WI38 (cell line): Measurements from ENCODE around the gene RBP4.
"Not testable (repeated sequence)": the region's sequence is repeated elsewhere in the genome, so short reads cannot be mapped to it uniquely, and the experiment has no call there.

Experiments used
- H3K4me3 ChIP-seq: 2 replicates; pipeline ENCODE4 v1.5.1; 2011; ENCODE audit warnings: low read depth, mild to moderate bottlenecking, control low read depth, low read length
- TF ChIP-seq, protein P1 (sequence below): IDR thresholded peaks from 2 replicates; pipeline ENCODE4 v1.5.1; 2012; ENCODE audit warnings: low read depth, mild to moderate bottlenecking, control low read depth, low read length

Gene RBP4

DNA sequence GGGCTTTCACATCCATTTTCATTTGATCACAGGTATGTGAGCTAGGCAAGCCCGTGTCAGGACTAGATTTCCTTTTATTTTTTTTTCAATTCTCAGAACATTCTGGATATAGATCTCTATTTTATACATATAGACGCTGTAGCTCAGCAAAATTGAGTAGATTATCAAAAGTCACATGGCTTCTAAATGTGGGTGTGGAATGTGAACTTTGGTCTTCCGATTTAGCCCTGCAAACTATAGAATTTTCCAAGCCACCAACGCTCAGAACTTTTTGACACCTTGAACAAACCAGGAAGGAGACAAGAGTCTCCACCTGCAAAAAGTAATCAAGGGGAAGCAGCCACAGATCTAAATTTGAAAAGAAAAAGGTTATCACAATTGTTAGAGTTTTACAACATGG is 50.4 kb downstream of the RBP4 start:
- H3K4me3 ChIP-seq, result no peak overlapping the region
- TF ChIP-seq, protein P1, sequence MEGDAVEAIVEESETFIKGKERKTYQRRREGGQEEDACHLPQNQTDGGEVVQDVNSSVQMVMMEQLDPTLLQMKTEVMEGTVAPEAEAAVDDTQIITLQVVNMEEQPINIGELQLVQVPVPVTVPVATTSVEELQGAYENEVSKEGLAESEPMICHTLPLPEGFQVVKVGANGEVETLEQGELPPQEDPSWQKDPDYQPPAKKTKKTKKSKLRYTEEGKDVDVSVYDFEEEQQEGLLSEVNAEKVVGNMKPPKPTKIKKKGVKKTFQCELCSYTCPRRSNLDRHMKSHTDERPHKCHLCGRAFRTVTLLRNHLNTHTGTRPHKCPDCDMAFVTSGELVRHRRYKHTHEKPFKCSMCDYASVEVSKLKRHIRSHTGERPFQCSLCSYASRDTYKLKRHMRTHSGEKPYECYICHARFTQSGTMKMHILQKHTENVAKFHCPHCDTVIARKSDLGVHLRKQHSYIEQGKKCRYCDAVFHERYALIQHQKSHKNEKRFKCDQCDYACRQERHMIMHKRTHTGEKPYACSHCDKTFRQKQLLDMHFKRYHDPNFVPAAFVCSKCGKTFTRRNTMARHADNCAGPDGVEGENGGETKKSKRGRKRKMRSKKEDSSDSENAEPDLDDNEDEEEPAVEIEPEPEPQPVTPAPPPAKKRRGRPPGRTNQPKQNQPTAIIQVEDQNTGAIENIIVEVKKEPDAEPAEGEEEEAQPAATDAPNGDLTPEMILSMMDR, result no peak

DNA sequence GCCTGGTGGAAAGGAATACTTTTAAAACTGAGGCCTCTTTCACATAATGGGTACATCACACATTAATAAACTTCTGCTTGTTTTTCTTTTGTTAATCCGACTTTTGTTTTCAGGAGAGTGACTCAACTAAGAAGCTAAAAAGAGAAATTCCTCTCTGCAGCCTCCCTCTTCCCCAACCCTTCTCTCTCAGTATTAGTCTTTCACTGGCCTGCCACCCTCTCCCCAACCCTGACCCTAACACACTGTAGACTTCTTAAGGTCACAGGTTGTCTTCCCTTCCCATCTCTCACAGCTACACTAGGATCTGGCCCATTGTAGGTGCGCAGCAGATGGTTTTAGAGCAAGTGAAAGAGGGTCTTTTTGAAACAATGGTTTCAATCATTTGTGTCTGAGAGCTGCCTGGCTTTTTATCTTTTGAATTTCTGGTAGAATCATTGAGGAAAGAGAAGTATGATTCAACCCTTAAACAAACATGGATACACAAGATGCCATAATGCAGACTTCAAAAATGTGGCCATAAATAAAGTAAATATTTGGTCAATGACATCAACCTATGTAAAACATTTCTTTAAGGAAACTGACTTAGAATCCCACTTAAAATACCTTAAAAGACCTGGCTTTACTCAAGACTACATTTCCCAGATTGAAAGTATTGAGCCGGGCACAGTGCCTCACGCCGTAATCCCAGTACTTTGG is 52.5 kb downstream of the RBP4 start:
- H3K4me3 ChIP-seq, result no peak overlapping the region
- TF ChIP-seq, protein P1, result no peak

DNA sequence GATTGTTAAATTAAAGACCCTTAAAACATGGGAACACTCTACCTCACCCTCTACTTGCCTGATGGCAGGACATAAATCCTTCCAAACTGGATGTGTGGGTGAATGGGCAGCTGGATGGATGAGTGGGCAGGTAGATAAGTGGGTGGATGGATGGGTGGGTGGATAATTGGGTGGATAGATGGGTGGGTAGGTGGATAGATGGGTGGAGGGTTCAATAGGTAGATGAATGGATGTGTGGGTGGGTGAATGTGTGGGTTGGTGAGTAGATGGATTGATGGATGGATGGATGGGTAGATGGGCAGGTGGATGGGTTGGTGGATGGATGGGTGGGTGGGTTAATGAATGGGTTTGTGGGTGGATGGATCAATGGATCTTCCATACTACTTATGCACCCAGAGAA is 53.5 kb downstream of the RBP4 start:
- TF ChIP-seq, protein P1, result no peak
- H3K4me3 ChIP-seq, result no peak overlapping the region

DNA sequence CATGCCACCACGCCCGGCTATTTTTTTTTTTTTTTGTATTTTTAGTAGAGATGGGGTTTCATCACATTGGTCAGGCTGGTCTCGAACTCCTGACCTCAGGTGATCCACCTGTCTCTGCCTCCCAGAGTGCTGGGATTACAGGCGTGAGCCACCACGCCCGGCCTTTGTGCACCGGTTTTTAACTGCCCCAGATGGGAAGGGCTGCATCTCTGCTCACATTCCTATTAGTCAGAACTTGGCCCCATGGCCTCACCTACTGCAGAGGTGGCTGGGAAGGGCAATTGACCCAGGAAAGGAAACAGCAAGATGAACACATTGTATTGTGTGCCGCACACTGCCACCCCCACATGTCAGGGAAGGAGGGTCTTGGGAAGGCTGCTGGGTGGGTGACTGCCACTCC is 54.0 kb downstream of the RBP4 start:
- not testable (repeated sequence) for H3K4me3 ChIP-seq

DNA sequence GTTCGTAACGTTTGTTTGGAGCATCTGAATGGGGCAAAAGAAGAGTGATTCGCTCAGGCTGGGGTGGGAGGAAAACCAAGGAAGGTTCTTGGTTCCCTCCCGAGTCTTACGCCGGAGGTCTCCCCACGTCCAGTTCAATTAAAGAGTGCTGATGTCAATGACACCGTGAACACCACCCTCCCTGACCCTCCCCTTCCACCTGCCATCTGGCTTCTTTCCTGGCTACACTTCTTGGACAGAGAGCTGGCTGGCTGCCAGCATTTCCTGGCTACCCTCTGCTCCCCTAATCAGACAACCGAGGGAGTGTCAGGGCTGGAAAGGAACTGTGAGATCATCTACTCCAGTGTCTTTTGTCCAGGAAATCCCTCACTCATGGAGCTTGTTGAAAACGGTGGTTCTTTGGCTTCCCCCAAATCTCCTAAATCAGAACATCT is 58.7 kb downstream of the RBP4 start:
- H3K4me3 ChIP-seq, result peak overlapping the region; percentile 33
- TF ChIP-seq, protein P1, result no peak
